Astrocyte (in vitro differentiated cells and primary cell): ENCODE results near the gene PARP8.

Experiments used
- CTCF ChIP-seq: IDR thresholded peaks from 2 replicates; pipeline ENCODE4 v1.5.1; 2011; ENCODE audit warnings: low read depth, mild to moderate bottlenecking, inconsistent platforms, low read length, moderate library complexity; ENCODE audit not compliant: insufficient read depth
- EZH2 ChIP-seq: IDR thresholded peaks from 2 replicates; pipeline ENCODE4 v1.6.1; 2012; ENCODE audit warnings: mild to moderate bottlenecking, low read length, inconsistent platforms; ENCODE audit not compliant: insufficient read depth

GRCh38 chr5:50759526-50760270 lies 93.3 kb downstream of the PARP8 start:
- TF ChIP-seq CTCF (no peak), EZH2 (no peak)
